Fibroblast of mammary gland (primary cell): ENCODE measurements around the gene CACNA2D1.

Experiments used
- DNase-seq: peaks from one replicate; pipeline ENCODE4 v3.0.0-alpha.2; 2010; ENCODE audit warnings: low read depth
- H3K4me3 ChIP-seq: 2 replicates; pipeline ENCODE4 v1.5.1; 2011; ENCODE audit warnings: low read depth, mild to moderate bottlenecking, low read length, moderate library complexity; ENCODE audit not compliant: control insufficient read depth
- TF ChIP-seq, protein P1 (sequence below): conservative IDR thresholded peaks from 2 replicates; pipeline ENCODE4 v1.5.1; 2011; ENCODE audit warnings: low read depth, low read length, inconsistent platforms; ENCODE audit not compliant: control insufficient read depth, insufficient read depth

Gene CACNA2D1

GRCh38 chr7:82339958-82340357 lies 103.6 kb downstream of the CACNA2D1 start:
- no peak overlapping the region for H3K4me3 ChIP-seq
- TF ChIP-seq, protein P1, sequence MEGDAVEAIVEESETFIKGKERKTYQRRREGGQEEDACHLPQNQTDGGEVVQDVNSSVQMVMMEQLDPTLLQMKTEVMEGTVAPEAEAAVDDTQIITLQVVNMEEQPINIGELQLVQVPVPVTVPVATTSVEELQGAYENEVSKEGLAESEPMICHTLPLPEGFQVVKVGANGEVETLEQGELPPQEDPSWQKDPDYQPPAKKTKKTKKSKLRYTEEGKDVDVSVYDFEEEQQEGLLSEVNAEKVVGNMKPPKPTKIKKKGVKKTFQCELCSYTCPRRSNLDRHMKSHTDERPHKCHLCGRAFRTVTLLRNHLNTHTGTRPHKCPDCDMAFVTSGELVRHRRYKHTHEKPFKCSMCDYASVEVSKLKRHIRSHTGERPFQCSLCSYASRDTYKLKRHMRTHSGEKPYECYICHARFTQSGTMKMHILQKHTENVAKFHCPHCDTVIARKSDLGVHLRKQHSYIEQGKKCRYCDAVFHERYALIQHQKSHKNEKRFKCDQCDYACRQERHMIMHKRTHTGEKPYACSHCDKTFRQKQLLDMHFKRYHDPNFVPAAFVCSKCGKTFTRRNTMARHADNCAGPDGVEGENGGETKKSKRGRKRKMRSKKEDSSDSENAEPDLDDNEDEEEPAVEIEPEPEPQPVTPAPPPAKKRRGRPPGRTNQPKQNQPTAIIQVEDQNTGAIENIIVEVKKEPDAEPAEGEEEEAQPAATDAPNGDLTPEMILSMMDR = no peak
- DNase-seq = no peak

GRCh38 chr7:82335927-82336326 lies 107.7 kb downstream of the CACNA2D1 start:
- TF ChIP-seq, protein P1 = no peak
- no peak overlapping the region for H3K4me3 ChIP-seq
- DNase-seq = peak; percentile 60

DNA sequence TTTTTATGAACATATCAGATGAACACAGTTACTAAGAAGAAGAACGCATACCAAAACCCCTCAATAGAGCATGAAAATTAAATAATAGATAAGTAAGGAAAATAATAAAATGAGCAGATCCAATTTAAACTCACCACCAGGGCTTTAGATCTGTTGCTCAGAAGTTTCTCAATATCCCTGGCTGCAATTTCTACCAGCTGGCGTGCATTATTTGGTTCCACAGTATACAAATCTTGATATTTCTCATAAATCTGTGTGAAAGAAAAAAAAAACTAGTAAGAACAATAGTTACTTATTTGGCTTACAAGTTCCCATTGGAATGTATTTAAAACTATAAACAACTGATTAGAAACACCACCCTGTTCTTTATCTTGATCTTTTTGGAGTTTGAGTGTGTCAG lies 108.6 kb downstream of the CACNA2D1 start:
- TF ChIP-seq, protein P1 = no peak
- no peak for DNase-seq
- no peak overlapping the region for H3K4me3 ChIP-seq

DNA sequence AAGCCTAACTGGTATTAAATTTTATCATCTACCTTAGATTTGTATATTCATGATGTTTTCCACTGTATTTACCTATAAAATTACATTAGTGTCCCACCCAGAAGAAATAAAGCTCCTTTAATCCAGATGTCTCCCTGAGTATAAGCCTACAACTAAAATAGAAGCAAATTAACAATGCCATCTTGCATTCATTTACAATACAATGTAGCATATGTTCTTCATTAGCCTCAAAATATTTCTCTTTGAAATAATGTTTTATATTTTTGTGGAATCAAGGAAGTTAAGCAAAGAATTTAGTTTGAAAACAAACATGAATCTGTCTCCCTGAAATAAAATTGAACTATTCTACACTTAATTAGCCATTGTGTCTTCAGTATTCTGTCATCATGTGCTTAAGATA lies 112.3 kb downstream of the CACNA2D1 start:
- TF ChIP-seq, protein P1 = no peak
- no peak overlapping the region for H3K4me3 ChIP-seq
- DNase-seq = no peak

DNA sequence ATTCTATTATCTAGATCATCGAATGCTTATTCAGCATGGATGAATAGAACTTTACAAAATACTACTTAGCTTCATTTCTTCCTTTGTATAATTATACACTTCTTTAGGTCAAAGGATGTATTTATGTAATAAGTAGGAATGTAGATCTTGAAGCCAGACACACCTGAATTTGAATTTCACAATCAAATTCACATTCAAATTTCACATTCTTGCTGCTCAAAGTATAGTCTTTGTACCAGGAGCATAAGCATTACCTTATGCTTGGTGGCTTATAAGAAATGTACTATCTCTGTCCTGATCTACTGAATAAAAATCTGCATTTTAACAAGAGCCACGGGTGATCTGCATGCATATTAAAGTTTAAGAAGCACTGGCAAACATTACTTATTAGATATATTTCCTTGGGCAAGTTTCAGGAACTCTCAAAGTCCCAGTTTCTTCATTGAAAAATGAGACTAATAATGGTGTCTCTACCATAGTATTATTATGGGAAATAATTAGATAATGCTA lies 112.8 kb downstream of the CACNA2D1 start:
- TF ChIP-seq, protein P1 = no peak
- DNase-seq = no peak

DNA sequence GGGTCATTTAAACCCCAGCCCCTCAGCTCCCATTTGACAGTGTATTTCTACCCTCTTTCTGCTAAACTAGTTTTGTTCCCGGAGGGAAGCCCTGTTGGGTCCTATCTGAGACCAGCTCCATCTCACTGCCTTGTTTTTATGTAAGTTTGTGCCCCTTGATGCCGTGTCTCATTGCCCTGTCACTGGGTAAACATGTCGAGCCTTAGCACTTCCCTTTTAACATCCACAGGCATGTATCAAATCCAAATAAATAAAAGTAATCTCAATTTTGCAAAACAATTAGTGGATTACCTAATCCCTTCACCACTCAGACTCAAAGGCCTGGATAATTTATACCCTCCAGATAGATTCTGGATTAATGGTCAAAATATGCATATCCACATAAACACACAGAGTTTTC lies 115.7 kb downstream of the CACNA2D1 start:
- no peak overlapping the region for H3K4me3 ChIP-seq
- TF ChIP-seq, protein P1 = no peak
- no peak for DNase-seq

More for the DNA sequence above, 112.8 kb downstream of the CACNA2D1 start:
- no peak overlapping the region for H3K4me3 ChIP-seq

- TF ChIP-seq, protein P1 = no peak
- no peak for DNase-seq
- H3K4me3 ChIP-seq = no peak overlapping the region
These were observed 118.2 kb downstream of the CACNA2D1 start for GRCh38 chr7:82325416-82325815.
